HEK293 (cell line): ENCODE results near the gene POU3F4.

Experiments
- CTCF ChIP-seq: fragments of 450-650 bp; formaldehyde crosslinking; IDR thresholded peaks from 2 replicates; pipeline ENCODE4 v1.5.1; 2016; ENCODE audit warnings: missing biosample characterization, missing genetic modification characterization
- TCF7L2 ChIP-seq: IDR thresholded peaks from 2 replicates; pipeline ENCODE4 v1.6.1; 2011; ENCODE audit warnings: low read depth, mild to moderate bottlenecking, inconsistent platforms, low read length, moderate library complexity, borderline replicate concordance
- ZIC2 ChIP-seq: fragments of 450-650 bp; formaldehyde crosslinking; IDR thresholded peaks from 2 replicates; pipeline ENCODE4 v1.5.1; 2016; ENCODE audit warnings: missing biosample characterization, missing genetic modification characterization
- ZNF624 ChIP-seq: fragments of 450-650 bp; formaldehyde crosslinking; IDR thresholded peaks from 2 replicates; pipeline ENCODE4 v1.5.1; 2017; ENCODE audit warnings: missing biosample characterization, missing genetic modification characterization
- ZSCAN18 ChIP-seq: fragments of 450-650 bp; formaldehyde crosslinking; IDR thresholded peaks from 2 replicates; pipeline ENCODE4 v1.5.1; 2016; ENCODE audit warnings: missing biosample characterization, missing genetic modification characterization

- no peak for TF ChIP-seq CTCF (tag by site-specific recombination)
- TF ChIP-seq ZSCAN18 (tag by site-specific recombination) = no peak
- TF ChIP-seq ZIC2 (tag by site-specific recombination) = no peak
- no peak for TF ChIP-seq ZNF624 (tag by site-specific recombination)
- no peak for TF ChIP-seq TCF7L2
Measured at GRCh38 chrX:83509254-83509801, 1.2 kb downstream of the POU3F4 start.
